ENCODE measurements around the gene COL6A3.

COL6A3 gene

GRCh38 chr2:237348281-237348865 lies 65.6 kb downstream of the COL6A3 start:
- no peak for DNase-seq (ENCODE audit: low spot score)

- DNase-seq (ENCODE audit: low spot score) = peak; percentile 30
Measured at GRCh38 chr2:237345891-237346640, 67.9 kb downstream of the COL6A3 start.

- DNase-seq (ENCODE audit: low spot score) = peak; percentile 51
Measured at GRCh38 chr2:237345411-237345810, 68.6 kb downstream of the COL6A3 start.

- DNase-seq (ENCODE audit: low spot score) = peak; percentile 1
Measured at GRCh38 chr2:237344942-237345341, 69.0 kb downstream of the COL6A3 start.

GRCh38 chr2:237343993-237344392 lies 70.0 kb downstream of the COL6A3 start:
- no peak for DNase-seq (ENCODE audit: low spot score)

- no peak for DNase-seq (ENCODE audit: low spot score)
Measured at GRCh38 chr2:237341872-237342271, 72.1 kb downstream of the COL6A3 start.

GRCh38 chr2:237337586-237337985 lies 76.4 kb downstream of the COL6A3 start:
- DNase-seq (ENCODE audit: low spot score) = peak; percentile 17

GRCh38 chr2:237336131-237336530 lies 77.8 kb downstream of the COL6A3 start:
- DNase-seq (ENCODE audit: low spot score) = no peak

GRCh38 chr2:237333748-237334147 lies 80.2 kb downstream of the COL6A3 start:
- DNase-seq (ENCODE audit: low spot score) = no peak

- DNase-seq (ENCODE audit: low spot score) = no peak
Measured at GRCh38 chr2:237330541-237330940, 83.4 kb downstream of the COL6A3 start.

- no peak for DNase-seq (ENCODE audit: low spot score)
Measured at GRCh38 chr2:237327175-237327950, 86.6 kb downstream of the COL6A3 start.

- no peak for DNase-seq (ENCODE audit: low spot score)
Measured at GRCh38 chr2:237326266-237327171, 87.4 kb downstream of the COL6A3 start.

GRCh38 chr2:237324837-237325236 lies 89.1 kb downstream of the COL6A3 start:
- DNase-seq (ENCODE audit: low spot score) = no peak

- DNase-seq (ENCODE audit: low spot score) = no peak
Measured at GRCh38 chr2:237324405-237324831, 89.5 kb downstream of the COL6A3 start.

GRCh38 chr2:237323656-237324055 lies 90.3 kb downstream of the COL6A3 start:
- no peak for DNase-seq (ENCODE audit: low spot score)

GRCh38 chr2:237322564-237322963 lies 91.4 kb downstream of the COL6A3 start:
- no peak for DNase-seq (ENCODE audit: low spot score)

- DNase-seq (ENCODE audit: low spot score) = no peak
Measured at GRCh38 chr2:237321746-237322145, 92.2 kb downstream of the COL6A3 start.

GRCh38 chr2:237320801-237321560 lies 93.0 kb downstream of the COL6A3 start:
- no peak for DNase-seq (ENCODE audit: low spot score)

- no peak for DNase-seq (ENCODE audit: low spot score)
Measured at GRCh38 chr2:237319887-237320286, 94.1 kb downstream of the COL6A3 start.

GRCh38 chr2:237319086-237319820 lies 94.7 kb downstream of the COL6A3 start:
- DNase-seq (ENCODE audit: low spot score) = no peak
